ENCODE measurements around the gene PTPN20.

DNA sequence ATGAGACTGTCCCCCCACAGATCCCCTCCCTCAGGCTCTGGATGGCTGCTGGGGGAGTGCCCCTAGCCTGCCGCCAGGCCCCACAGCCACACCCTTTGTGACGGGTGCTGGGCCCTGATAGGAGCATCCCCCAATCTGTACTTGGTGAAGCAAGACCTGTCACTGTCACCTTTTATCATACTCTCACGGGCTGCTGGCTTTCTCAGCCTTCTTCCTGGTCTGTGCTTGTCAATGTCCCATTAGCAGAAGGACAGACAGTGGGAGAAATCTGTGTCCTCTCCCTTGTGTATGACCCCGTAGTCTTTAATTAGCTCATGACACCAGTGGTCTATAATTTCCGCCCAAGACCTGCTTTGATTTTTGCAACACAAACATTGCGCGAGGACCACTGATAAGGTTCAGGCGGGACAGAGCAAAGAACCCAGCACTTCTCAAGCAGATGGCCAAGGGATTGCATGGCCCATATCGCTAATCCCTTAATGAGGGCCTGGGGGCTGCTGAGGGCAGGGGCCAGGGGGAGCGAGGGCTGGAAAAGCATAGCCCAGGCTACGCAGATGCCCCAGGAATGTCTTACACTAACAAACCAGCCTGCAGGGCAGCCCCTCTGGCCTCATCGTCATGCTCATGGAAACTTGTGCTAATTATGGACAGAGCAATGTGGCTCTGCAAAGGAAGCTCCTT is 127.8 kb downstream of the PTPN20 start:
- TF ChIP-seq, protein P1, sequence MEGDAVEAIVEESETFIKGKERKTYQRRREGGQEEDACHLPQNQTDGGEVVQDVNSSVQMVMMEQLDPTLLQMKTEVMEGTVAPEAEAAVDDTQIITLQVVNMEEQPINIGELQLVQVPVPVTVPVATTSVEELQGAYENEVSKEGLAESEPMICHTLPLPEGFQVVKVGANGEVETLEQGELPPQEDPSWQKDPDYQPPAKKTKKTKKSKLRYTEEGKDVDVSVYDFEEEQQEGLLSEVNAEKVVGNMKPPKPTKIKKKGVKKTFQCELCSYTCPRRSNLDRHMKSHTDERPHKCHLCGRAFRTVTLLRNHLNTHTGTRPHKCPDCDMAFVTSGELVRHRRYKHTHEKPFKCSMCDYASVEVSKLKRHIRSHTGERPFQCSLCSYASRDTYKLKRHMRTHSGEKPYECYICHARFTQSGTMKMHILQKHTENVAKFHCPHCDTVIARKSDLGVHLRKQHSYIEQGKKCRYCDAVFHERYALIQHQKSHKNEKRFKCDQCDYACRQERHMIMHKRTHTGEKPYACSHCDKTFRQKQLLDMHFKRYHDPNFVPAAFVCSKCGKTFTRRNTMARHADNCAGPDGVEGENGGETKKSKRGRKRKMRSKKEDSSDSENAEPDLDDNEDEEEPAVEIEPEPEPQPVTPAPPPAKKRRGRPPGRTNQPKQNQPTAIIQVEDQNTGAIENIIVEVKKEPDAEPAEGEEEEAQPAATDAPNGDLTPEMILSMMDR (IDR thresholded peaks at IDR 0.05): no peak
- no peak for TF ChIP-seq ESRRA (IDR thresholded peaks at IDR 0.05; ENCODE audit: borderline replicate concordance, low read length)
- no peak for TF ChIP-seq EP300 (IDR thresholded peaks at IDR 0.05)
- TF ChIP-seq CHD4 (IDR thresholded peaks at IDR 0.05; ENCODE audit: borderline replicate concordance): no peak
- no peak for TF ChIP-seq USF2 (IDR thresholded peaks at IDR 0.05)
- TF ChIP-seq, protein P2, sequence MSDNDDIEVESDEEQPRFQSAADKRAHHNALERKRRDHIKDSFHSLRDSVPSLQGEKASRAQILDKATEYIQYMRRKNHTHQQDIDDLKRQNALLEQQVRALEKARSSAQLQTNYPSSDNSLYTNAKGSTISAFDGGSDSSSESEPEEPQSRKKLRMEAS (IDR thresholded peaks at IDR 0.05): no peak
- no peak for TF ChIP-seq POLR2A (IDR thresholded peaks at IDR 0.05; ENCODE audit: low read length)
- TF ChIP-seq MAFK (IDR thresholded peaks at IDR 0.05; ENCODE audit: partially characterized antibody): no peak
- no peak for TF ChIP-seq NR3C1 (IDR thresholded peaks at IDR 0.05)
